ENCODE data around the gene IL27RA.
A peak's percentile ranks its signal among the peaks of the same experiment; 100 is the strongest.
"Not testable (repeated sequence)": the region's sequence is repeated elsewhere in the genome, so short reads cannot be mapped to it uniquely, and the experiment has no call there.

IL27RA gene

DNA sequence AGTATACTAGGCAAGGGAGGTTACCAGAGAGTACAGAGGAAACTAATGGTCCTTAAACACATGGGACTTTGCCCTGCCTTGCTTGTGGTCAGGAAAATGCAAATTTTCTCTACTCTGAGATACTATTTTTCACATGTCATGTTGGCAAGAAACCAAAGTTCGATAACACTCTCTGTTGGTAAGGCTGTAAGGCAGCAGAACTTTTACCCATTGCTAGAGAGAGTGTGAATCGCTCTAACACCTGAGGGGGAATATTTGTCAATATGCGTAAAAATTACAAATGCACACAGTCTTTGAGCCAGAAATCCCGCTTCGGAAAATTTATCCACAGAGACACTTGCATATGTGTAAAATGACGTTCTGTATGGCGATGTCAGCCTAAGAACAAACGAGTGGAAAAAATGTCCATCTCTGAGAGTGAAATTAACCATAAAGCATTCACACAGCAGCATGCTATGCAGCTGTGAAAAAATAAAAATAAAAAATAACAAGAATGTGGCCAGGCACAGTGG lies 16.0 kb upstream of the IL27RA start:
- no peaks in the 10 kb centered on the region for H3K27me3 ChIP-seq (ENCODE audit: insufficient read depth, low read length)
- TF ChIP-seq EZH2 (IDR thresholded peaks at IDR 0.05; ENCODE audit: borderline replicate concordance, low read length) (no peak), CTCF (IDR thresholded peaks at IDR 0.05; ENCODE audit: low read length) (no peak)
- no peak overlapping the region for H3K9ac ChIP-seq (ENCODE audit: low read length)
- no peaks in the 10 kb centered on the region for H3K36me3 ChIP-seq (ENCODE audit: insufficient read depth, low read length)
- peak overlapping the region; percentile 49 for H3K4me2 ChIP-seq (ENCODE audit: low read length)
- H3K79me2 ChIP-seq (ENCODE audit: insufficient read depth, low read length), result no peaks in the 10 kb centered on the region
- no peak overlapping the region for H2AFZ ChIP-seq (ENCODE audit: low read length)
- no peaks in the 10 kb centered on the region for H3K9me2 ChIP-seq (ENCODE audit: low read depth, low read length)
- H3F3A ChIP-seq (ENCODE audit: insufficient read depth, low read length), result peaks cover 8% of the 10 kb centered on the region; the same call in 1 of the 2 replicates
- H3K27ac ChIP-seq (ENCODE audit: low read depth, low read length, poor library complexity, severe bottlenecking), result peak overlapping the region; percentile 83
- peaks cover 30% of the 10 kb centered on the region for H3K4me1 ChIP-seq (ENCODE audit: insufficient read depth, low read length, severe bottlenecking)
- H4K20me1 ChIP-seq (ENCODE audit: insufficient read depth, low read length), result no peaks in the 10 kb centered on the region
- H3K4me3 ChIP-seq (ENCODE audit: low read depth, low read length, poor library complexity, severe bottlenecking), result peak overlapping the region; percentile 10
- no peaks in the 10 kb centered on the region for H3K9me3 ChIP-seq (ENCODE audit: low read length)

- H3K4me3 ChIP-seq (ENCODE audit: low read depth, low read length, poor library complexity, severe bottlenecking), result no peak overlapping the region
- H3K4me2 ChIP-seq (ENCODE audit: low read length), result peak overlapping the region; percentile 52
- 0 out of 2 replicates have a peak overlapping the region, but pooled peaks have one; percentile 34 for H2AFZ ChIP-seq (ENCODE audit: low read length)
These were observed 12.5 kb upstream of the IL27RA start for GRCh38 chr19:14019100-14019499.

GRCh38 chr19:14019739-14020138 lies 11.8 kb upstream of the IL27RA start:
- H3K9ac ChIP-seq (ENCODE audit: low read length); H3K9me3 ChIP-seq (ENCODE audit: low read length); H3K79me2 ChIP-seq (ENCODE audit: insufficient read depth, low read length); H2AFZ ChIP-seq (ENCODE audit: low read length); H3K9me2 ChIP-seq (ENCODE audit: low read depth, low read length); H3K4me3 ChIP-seq (ENCODE audit: low read depth, low read length, poor library complexity, severe bottlenecking); H3F3A ChIP-seq (ENCODE audit: insufficient read depth, low read length); H3K27ac ChIP-seq (ENCODE audit: low read depth, low read length, poor library complexity, severe bottlenecking); H4K20me1 ChIP-seq (ENCODE audit: insufficient read depth, low read length); H3K27me3 ChIP-seq (ENCODE audit: insufficient read depth, low read length); H3K36me3 ChIP-seq (ENCODE audit: insufficient read depth, low read length); H3K4me2 ChIP-seq (ENCODE audit: low read length): not testable (repeated sequence)
- H3K4me1 ChIP-seq (ENCODE audit: insufficient read depth, low read length, severe bottlenecking), result peaks cover 26% of the 10 kb centered on the region

More at GRCh38 chr19:14019100-14019499, 12.5 kb upstream of the IL27RA start:
- no peaks in the 10 kb centered on the region for H3K79me2 ChIP-seq (ENCODE audit: insufficient read depth, low read length)
- H3K27ac ChIP-seq (ENCODE audit: low read depth, low read length, poor library complexity, severe bottlenecking), result peak overlapping the region; percentile 62
- H3K27me3 ChIP-seq (ENCODE audit: insufficient read depth, low read length), result no peaks in the 10 kb centered on the region
- H3K9ac ChIP-seq (ENCODE audit: low read length), result no peak overlapping the region
- TF ChIP-seq CTCF (IDR thresholded peaks at IDR 0.05; ENCODE audit: low read length) (no peak), EZH2 (IDR thresholded peaks at IDR 0.05; ENCODE audit: borderline replicate concordance, low read length) (no peak)
- H3K9me3 ChIP-seq (ENCODE audit: low read length), result no peaks in the 10 kb centered on the region
- no peaks in the 10 kb centered on the region for H4K20me1 ChIP-seq (ENCODE audit: insufficient read depth, low read length)
- H3K36me3 ChIP-seq (ENCODE audit: insufficient read depth, low read length), result no peaks in the 10 kb centered on the region
- H3K9me2 ChIP-seq (ENCODE audit: low read depth, low read length), result no peaks in the 10 kb centered on the region
- peaks cover 8% of the 10 kb centered on the region; the same call in 1 of the 2 replicates for H3F3A ChIP-seq (ENCODE audit: insufficient read depth, low read length)
- H3K4me1 ChIP-seq (ENCODE audit: insufficient read depth, low read length, severe bottlenecking), result peaks cover 30% of the 10 kb centered on the region

- H3K9me3 ChIP-seq (ENCODE audit: low read length), result no peaks in the 10 kb centered on the region
- no peak overlapping the region for H3K9ac ChIP-seq (ENCODE audit: low read length)
- no peaks in the 10 kb centered on the region for H3K79me2 ChIP-seq (ENCODE audit: insufficient read depth, low read length)
- no peaks in the 10 kb centered on the region for H3K27me3 ChIP-seq (ENCODE audit: insufficient read depth, low read length)
- no peak overlapping the region for H3K4me3 ChIP-seq (ENCODE audit: low read depth, low read length, poor library complexity, severe bottlenecking)
- H4K20me1 ChIP-seq (ENCODE audit: insufficient read depth, low read length), result no peaks in the 10 kb centered on the region
- H3K27ac ChIP-seq (ENCODE audit: low read depth, low read length, poor library complexity, severe bottlenecking), result no peak overlapping the region
- no peaks in the 10 kb centered on the region for H3K36me3 ChIP-seq (ENCODE audit: insufficient read depth, low read length)
- H3K4me1 ChIP-seq (ENCODE audit: insufficient read depth, low read length, severe bottlenecking), result peaks cover 13% of the 10 kb centered on the region
- TF ChIP-seq EZH2 (IDR thresholded peaks at IDR 0.05; ENCODE audit: borderline replicate concordance, low read length), result no peak
- no peak for TF ChIP-seq CTCF (IDR thresholded peaks at IDR 0.05; ENCODE audit: low read length)
- no peak overlapping the region for H3K4me2 ChIP-seq (ENCODE audit: low read length)
- H2AFZ ChIP-seq (ENCODE audit: low read length), result no peak overlapping the region
- no peaks in the 10 kb centered on the region for H3F3A ChIP-seq (ENCODE audit: insufficient read depth, low read length)
- H3K9me2 ChIP-seq (ENCODE audit: low read depth, low read length), result no peaks in the 10 kb centered on the region
These were observed 10.1 kb upstream of the IL27RA start for GRCh38 chr19:14021474-14021873.
